Esophagus (tissue), 2 donors: Measurements from ENCODE around the gene SMARCA4. TPM values are rescaled to one million over a fixed set of nuclear protein-coding genes. Genes with fewer than 3 reads are reported as not detected.
"Not testable (repeated sequence)": the region's sequence is repeated elsewhere in the genome, so short reads cannot be mapped to it uniquely, and the experiment has no call there.

Experiments used
- H3K27ac ChIP-seq, 2 donors: one replicate each; pipeline ENCODE4 v1.5.1; 2013; ENCODE audit warnings: low read depth in 2 of 2, mild to moderate bottlenecking in 2 of 2, inconsistent platforms in 1 of 2, low read length in 1 of 2, moderate library complexity in 1 of 2
- H3K27me3 ChIP-seq, 2 donors: one replicate each; pipeline ENCODE4 v1.6.1; 2013; ENCODE audit warnings: low read length in 2 of 2, control low read depth in 1 of 2, mild to moderate bottlenecking in 1 of 2; ENCODE audit not compliant: insufficient read depth in 2 of 2, control insufficient read depth in 1 of 2
- H3K36me3 ChIP-seq, 2 donors: one replicate each; pipeline ENCODE4 v1.6.1; 2013; ENCODE audit warnings: low read length in 1 of 2; ENCODE audit not compliant: control insufficient read depth in 2 of 2, insufficient read depth in 2 of 2
- H3K4me1 ChIP-seq, 2 donors: one replicate each; pipeline ENCODE4 v1.6.1; 2013; ENCODE audit warnings: low read length in 1 of 2; ENCODE audit not compliant: control insufficient read depth in 2 of 2, insufficient read depth in 2 of 2
- H3K4me3 ChIP-seq, 2 donors: one replicate each; pipeline ENCODE4 v1.5.1; 2013; ENCODE audit warnings: low read length in 2 of 2, mild to moderate bottlenecking in 2 of 2, low read depth in 1 of 2, moderate library complexity in 1 of 2
- H3K9me3 ChIP-seq, 2 donors: one replicate each; pipeline ENCODE4 v1.6.1; 2013; ENCODE audit warnings: mild to moderate bottlenecking in 2 of 2, low read depth in 1 of 2, low read length in 1 of 2, moderate library complexity in 1 of 2; ENCODE audit not compliant: control insufficient read depth in 2 of 2, insufficient read depth in 1 of 2
- WGBS, 2 donors: extraction: QIAGEN DNeasy Blood & Tissue Kit; methylation state at CpG; one replicate each; pipeline ENCODE4 v1.1.7; 2013; 5-methylcytosine and 5-hydroxymethylcytosine counted together
- polyA plus RNA-seq, 2 donors: library from polyadenylated mRNA; stranded (reverse); fragments of 200-250 nt; gene quantifications; one replicate each; pipeline ENCODE4 v1.2.3, GENCODE V29; 2013
- donor health status: healthy with polysubstance abuse.
- donor health status: Bipolar disorder and iron deficiency.

SMARCA4 gene
- polyA plus RNA-seq, 2 donors = 66.8 to 113 TPM

- WGBS, 2 donors = 70 to 71% methylated on average over 10 of the region's 10 CpGs
- no peak overlapping the region for H3K4me3 ChIP-seq
- H3K27me3 ChIP-seq = no peaks in the 10 kb centered on the region
- H3K9me3 ChIP-seq = no peaks in the 10 kb centered on the region
- peaks cover 5 to 17% of the 10 kb centered on the region in 2 donors for H3K36me3 ChIP-seq
- H3K27ac ChIP-seq = peak overlapping the region in 1 of 2 donors; percentile 37
- H3K4me1 ChIP-seq = peaks cover 0 to 2% of the 10 kb centered on the region in 2 donors
Measured at GRCh38 chr19:11064831-11065303, 104.0 kb downstream of the SMARCA4 start.

DNA sequence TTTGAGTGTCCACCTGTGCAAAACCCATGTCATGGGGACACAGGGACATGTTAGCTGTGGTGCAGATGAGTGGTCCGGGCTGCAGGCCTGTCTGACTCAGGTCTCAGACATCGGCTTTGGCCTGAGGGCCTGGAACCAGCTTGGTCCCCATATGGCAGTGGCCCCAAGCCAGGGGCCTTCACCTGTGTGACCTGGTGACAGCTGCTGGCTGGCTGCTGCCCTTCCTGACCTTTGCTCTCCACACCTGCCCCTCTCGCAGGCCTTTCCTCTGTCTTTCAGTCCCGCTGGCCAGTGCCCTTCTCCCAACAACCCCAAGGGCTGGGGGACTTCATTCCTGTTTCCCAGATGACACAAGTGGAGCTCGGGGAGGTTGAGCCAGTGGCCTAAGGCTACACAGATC is 105.5 kb downstream of the SMARCA4 start:
- Histone ChIP-seq H3K36me3 (peaks cover 5 to 9% of the 10 kb centered on the region in 2 donors), H3K4me3 (no peak overlapping the region), H3K4me1 (peaks cover 0 to 2% of the 10 kb centered on the region in 2 donors), H3K27ac (no peak overlapping the region), H3K27me3 (no peaks in the 10 kb centered on the region), H3K9me3 (no peaks in the 10 kb centered on the region)
- 88 to 94% methylated on average over 5 of the region's 5 CpGs for WGBS, 2 donors

GRCh38 chr19:11067356-11068113 is 106.7 kb downstream of the SMARCA4 start:
- Histone ChIP-seq H3K27me3 (no peaks in the 10 kb centered on the region), H3K4me3 (no peak overlapping the region), H3K4me1 (peaks cover 0 to 2% of the 10 kb centered on the region in 2 donors), H3K36me3 (peaks cover under 1 to 4% of the 10 kb centered on the region in 2 donors), H3K9me3 (no peaks in the 10 kb centered on the region), H3K27ac (peak overlapping the region in 1 of 2 donors; percentile 34)
- WGBS, 2 donors = 93 to 96% methylated on average over 8 of the region's 8 CpGs

DNA sequence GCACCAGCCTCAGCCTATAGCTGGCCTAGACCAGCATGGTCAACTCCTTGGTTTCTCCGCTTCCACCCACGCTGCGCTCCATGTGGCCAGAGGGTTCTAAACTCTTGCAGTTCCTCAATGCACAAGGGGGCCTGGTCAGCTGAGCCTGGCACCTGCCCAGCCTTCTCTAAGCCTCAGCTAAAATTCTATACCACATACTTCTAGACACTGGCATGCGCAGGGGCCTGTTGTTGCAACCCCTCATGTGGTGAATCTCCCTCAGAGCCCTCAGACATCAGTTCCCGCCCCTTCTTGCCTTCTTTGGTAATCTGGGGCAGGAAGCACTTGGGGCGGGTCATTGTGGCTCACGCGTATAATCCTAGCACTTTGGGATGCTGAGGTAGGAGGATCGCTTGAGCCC is 108.7 kb downstream of the SMARCA4 start:
- 81 to 85% methylated on average over 9 of the region's 9 CpGs for WGBS, 2 donors
- Histone ChIP-seq H3K4me1 (peaks cover 0 to 2% of the 10 kb centered on the region in 2 donors), H3K9me3 (no peaks in the 10 kb centered on the region)

DNA sequence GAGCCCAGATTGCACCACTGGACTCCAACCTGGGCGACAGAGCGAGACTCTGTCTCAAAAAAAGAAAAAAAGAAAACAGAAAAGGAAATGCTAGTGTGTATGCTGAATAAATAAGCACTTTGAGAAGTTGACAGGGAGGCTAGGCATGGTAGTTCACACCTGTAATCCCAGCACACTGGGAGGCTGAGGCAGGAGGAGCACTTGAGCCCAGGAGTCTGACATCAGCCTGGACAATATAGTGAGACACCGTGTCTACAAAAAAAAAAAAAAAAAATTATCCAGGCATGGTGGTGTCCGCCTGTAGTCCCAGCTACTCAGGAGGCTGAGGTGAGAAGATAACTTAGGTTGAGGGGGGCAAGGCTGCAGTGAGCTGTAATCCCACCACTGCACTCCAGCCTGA is 109.3 kb downstream of the SMARCA4 start:
- Histone ChIP-seq H3K27me3 (no peaks in the 10 kb centered on the region), H3K9me3 (no peaks in the 10 kb centered on the region), H3K4me3 (no peak overlapping the region), H3K36me3 (peaks cover 0 to 4% of the 10 kb centered on the region in 2 donors), H3K27ac (no peak overlapping the region), H3K4me1 (peaks cover 0 to 2% of the 10 kb centered on the region in 2 donors)
- 96 to 97% methylated on average over 4 of the region's 4 CpGs for WGBS, 2 donors

More for the DNA sequence above, 108.7 kb downstream of the SMARCA4 start:
- Histone ChIP-seq H3K36me3 (peaks cover 0 to 4% of the 10 kb centered on the region in 2 donors), H3K4me3 (no peak overlapping the region), H3K27me3 (no peaks in the 10 kb centered on the region), H3K27ac (no peak overlapping the region)

DNA sequence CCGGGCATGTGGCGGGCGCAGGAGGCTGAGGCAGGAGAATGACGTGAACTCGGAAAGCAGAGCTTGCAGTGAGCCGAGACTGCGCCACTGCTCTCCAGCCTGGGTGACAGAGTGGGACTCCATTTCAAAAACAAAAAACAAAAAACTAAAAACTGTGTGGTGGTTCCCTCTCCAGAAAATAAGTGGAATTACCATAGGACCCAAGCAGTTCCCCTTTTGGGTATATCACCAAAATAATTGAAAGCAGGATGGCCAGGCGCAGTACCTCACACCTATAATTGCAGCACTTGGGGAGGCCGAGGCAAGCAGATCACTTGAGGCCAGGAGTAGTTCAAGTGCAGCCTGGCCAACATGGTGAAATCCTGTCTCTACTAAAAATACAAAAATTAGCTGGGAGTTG is 112.7 kb downstream of the SMARCA4 start:
- no peaks in the 10 kb centered on the region for H3K36me3 ChIP-seq
- H3K4me1 ChIP-seq = peaks cover 0 to 2% of the 10 kb centered on the region in 2 donors
- no peak overlapping the region for H3K27ac ChIP-seq
- H3K27me3 ChIP-seq = no peaks in the 10 kb centered on the region
- no peak overlapping the region for H3K4me3 ChIP-seq
- 94 to 96% methylated on average over 9 of the region's 9 CpGs for WGBS, 2 donors
- H3K9me3 ChIP-seq = no peaks in the 10 kb centered on the region

DNA sequence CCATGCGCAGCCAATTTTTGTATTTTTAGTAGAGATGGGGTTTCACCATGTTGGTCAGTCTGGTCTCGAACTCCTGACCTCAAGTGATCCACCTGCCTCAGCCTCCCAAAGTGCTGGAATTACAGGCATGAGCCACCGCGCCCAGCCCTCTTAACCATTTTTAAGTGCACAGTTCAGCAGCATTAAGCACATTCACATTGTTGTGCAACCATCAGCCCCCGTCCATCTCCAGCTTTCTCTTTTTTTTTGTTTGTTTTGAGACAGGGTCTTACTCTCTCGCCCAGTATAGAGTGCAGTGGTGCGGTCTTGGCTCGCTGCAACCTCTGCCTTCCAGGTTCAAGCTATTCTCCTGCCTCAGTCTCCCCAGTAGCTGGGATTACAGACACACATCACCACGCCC is 116.0 kb downstream of the SMARCA4 start:
- not testable (repeated sequence) for H3K27ac ChIP-seq, H3K36me3 ChIP-seq, H3K9me3 ChIP-seq, H3K4me1 ChIP-seq, H3K27me3 ChIP-seq, H3K4me3 ChIP-seq
- WGBS, 2 donors = 90 to 97% methylated on average over 9 of the region's 9 CpGs

DNA sequence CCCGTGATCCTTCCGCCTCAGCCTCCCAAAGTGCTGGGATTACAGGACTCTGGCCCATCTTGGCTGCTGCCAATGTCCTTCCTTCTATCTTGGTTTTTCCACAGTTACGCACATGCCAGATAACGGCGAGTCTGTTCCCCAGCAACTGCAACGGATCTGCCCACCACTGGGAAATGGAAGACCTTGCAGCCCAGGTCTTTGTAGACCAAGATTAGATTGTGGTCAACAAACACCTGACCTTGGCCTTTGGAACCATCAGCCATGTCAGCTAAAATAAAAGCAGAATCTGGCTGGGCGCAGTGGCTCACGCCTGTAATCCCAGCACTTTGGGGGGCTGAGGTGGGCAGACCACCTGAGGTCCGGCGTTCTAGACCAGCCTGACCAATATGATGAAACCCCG is 118.1 kb downstream of the SMARCA4 start:
- H3K36me3 ChIP-seq = no peaks in the 10 kb centered on the region
- H3K27ac ChIP-seq = no peak overlapping the region
- no peaks in the 10 kb centered on the region for H3K27me3 ChIP-seq
- peaks cover 0 to under 1% of the 10 kb centered on the region in 2 donors for H3K4me1 ChIP-seq
- WGBS, 2 donors = 91 to 96% methylated on average over 11 of the region's 11 CpGs
- no peaks in the 10 kb centered on the region for H3K9me3 ChIP-seq
- no peak overlapping the region for H3K4me3 ChIP-seq

DNA sequence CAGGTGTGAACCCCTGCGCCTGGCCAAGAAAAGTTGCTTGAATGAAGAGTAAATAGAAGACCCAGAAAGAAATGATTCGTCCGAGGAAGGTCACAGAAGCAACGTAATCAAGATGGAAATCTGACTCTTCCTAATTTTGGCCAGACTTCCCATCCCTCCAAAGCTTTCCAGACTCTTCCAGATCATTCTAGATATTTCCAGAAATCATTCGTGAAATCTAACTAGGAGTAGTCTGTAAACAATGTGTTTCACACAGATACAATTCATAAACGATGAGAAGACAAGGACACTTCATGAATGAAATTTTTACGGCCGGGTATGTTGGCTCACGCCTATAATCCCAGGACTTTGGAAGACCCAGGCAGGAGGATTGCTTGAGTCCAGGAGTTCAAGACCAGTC is 119.2 kb downstream of the SMARCA4 start:
- no peak overlapping the region for H3K4me3 ChIP-seq
- whole genome bisulfite sequencing, 2 donors = 84 to 87% methylated on average over 9 of the region's 9 CpGs
- no peaks in the 10 kb centered on the region for H3K27me3 ChIP-seq
- H3K36me3 ChIP-seq = no peaks in the 10 kb centered on the region
- no peaks in the 10 kb centered on the region for H3K9me3 ChIP-seq
- H3K27ac ChIP-seq = no peak overlapping the region
- H3K4me1 ChIP-seq = peaks cover 0 to 2% of the 10 kb centered on the region in 2 donors
